HepG2 (cell line): ENCODE data around the gene SMARCB1. TPM values are rescaled to one million over a fixed set of nuclear protein-coding genes. Genes with fewer than 3 reads are reported as not detected.
A peak's percentile ranks its signal among the peaks of the same experiment; 100 is the strongest.

ENCODE experiments used
- ATAC-seq: fragments of 200-7000 bp; cut with Tn5 transposase; 3 replicates; pipeline ENCODE4 v1.9.1; 2020; ENCODE audit warnings: mild to moderate bottlenecking, moderate library complexity
- BruUV-seq: library from RNA; stranded (reverse); fragments of 400-500 nt; replicated peaks from 2 replicates; lab custom pipeline; 2021; lab: Mats Ljungman, UMichigan
- CTCF ChIA-PET: fragments of 300-600 bp; formaldehyde crosslinking; extraction: SDS; loops from one replicate; lab custom pipeline; 2021; ENCODE audit warnings: low total read pairs, inconsistent platforms, low intra/inter-chr PET ratio; lab: Yijun Ruan, JAX
- POLR2A ChIA-PET: fragments of 350-600 bp; sonication (Branson Sonifier 250); formaldehyde crosslinking; loops from one replicate; lab custom pipeline; 2020; ENCODE audit warnings: antibody characterized with exemption, inconsistent platforms; lab: Yijun Ruan, JAX
- DNase-seq: peaks from one replicate; pipeline ENCODE4 v3.0.0-alpha.2; 2015; ENCODE audit warnings: low spot score
- FAIRE-seq: peaks from 3 replicates; lab custom pipeline; 2011; peaks lifted over from hg19 to GRCh38; lab: Jason Lieb, UNC
- H2AFZ ChIP-seq: one replicate; pipeline ENCODE4 v1.6.1; 2011; ENCODE audit warnings: low read length, inconsistent platforms
- H3K27ac ChIP-seq: fragments of 300-600 bp; 3 replicates; pipeline ENCODE4 v1.8.0; 2011; ENCODE audit warnings: mixed run types, mild to moderate bottlenecking, mixed read lengths, low read length, inconsistent platforms; ENCODE audit not compliant: insufficient read depth; ENCODE audit errors: extremely low read length
- H3K27me3 ChIP-seq, 2 experiments: fragments of 200-600 bp in 1 of 2; 2 replicates in 1 of 2; 3 replicates in 1 of 2; pipeline versions ENCODE4 v1.6.0 to v1.8.0; 2011; ENCODE audit warnings: low read length in 2 of 2, mild to moderate bottlenecking in 2 of 2, moderate library complexity in 2 of 2, inconsistent platforms in 1 of 2; ENCODE audit not compliant: insufficient read depth in 2 of 2, control insufficient read depth in 1 of 2
- H3K36me3 ChIP-seq, 2 experiments: fragments of 200-600 bp in 1 of 2; replicated peaks in 1 of 2; 2 replicates in 1 of 2; 3 replicates in 1 of 2; pipeline versions ENCODE4 v1.5.1 to v1.8.0; 2011; ENCODE audit warnings: low read length in 2 of 2, inconsistent platforms in 1 of 2; ENCODE audit not compliant: insufficient read depth in 2 of 2, control insufficient read depth in 1 of 2
- H3K4me1 ChIP-seq: 2 replicates; pipeline ENCODE4 v1.5.1; 2012; ENCODE audit warnings: low read length, inconsistent platforms; ENCODE audit not compliant: insufficient read depth
- H3K4me2 ChIP-seq: 2 replicates; pipeline ENCODE4 v1.6.0; 2011; ENCODE audit warnings: low read depth, low read length, inconsistent platforms
- H3K4me3 ChIP-seq, 3 experiments: fragments of 200-600 bp in 1 of 3; sonication (generic), shearing (Covaris generic) in 1 of 3; replicated peaks in 1 of 3; 2 replicates each; pipeline ENCODE4 v1.5.1; 2011 to 2016; ENCODE audit warnings: low read length in 3 of 3, inconsistent platforms in 2 of 3, low read depth in 2 of 3, mild to moderate bottlenecking in 2 of 3, control low read depth in 1 of 3, mixed read lengths in 1 of 3; ENCODE audit not compliant: insufficient read depth in 1 of 3
- H3K79me2 ChIP-seq: one replicate; pipeline ENCODE4 v1.6.1; 2011; ENCODE audit warnings: low read length, inconsistent platforms; ENCODE audit not compliant: insufficient read depth
- H3K9ac ChIP-seq: 2 replicates; pipeline ENCODE4 v1.6.0; 2011; ENCODE audit warnings: mild to moderate bottlenecking, low read depth, low read length, inconsistent platforms; ENCODE audit not compliant: insufficient read depth
- H3K9me3 ChIP-seq: 2 replicates; pipeline ENCODE4 v1.5.1; 2012; ENCODE audit warnings: mild to moderate bottlenecking, low read length
- H4K20me1 ChIP-seq: 2 replicates; pipeline ENCODE4 v1.6.0; 2011; ENCODE audit warnings: inconsistent platforms, mild to moderate bottlenecking, low read length, moderate library complexity; ENCODE audit not compliant: insufficient read depth
- ERF ChIP-seq: IDR thresholded peaks from 2 replicates; pipeline ENCODE4 v1.6.1; 2018; ENCODE audit warnings: missing biosample characterization, missing genetic modification reagents
- HNF1A ChIP-seq, 2 experiments: sonication (generic) in 1 of 2; formaldehyde crosslinking in 1 of 2; IDR thresholded peaks; 2 replicates each; pipeline versions ENCODE4 v1.4.0 to v1.6.1; 2016 to 2020; ENCODE audit warnings: borderline replicate concordance in 1 of 2, low read depth in 1 of 2, mild to moderate bottlenecking in 1 of 2, missing genetic modification reagents in 1 of 2
- MAFG ChIP-seq: sonication (generic); formaldehyde crosslinking; IDR thresholded peaks from 2 replicates; pipeline ENCODE4 v1.5.1; 2020; ENCODE audit warnings: mild to moderate bottlenecking, missing genetic modification reagents
- MBD4 ChIP-seq: IDR thresholded peaks from 2 replicates; pipeline ENCODE4 v1.6.1; 2012; ENCODE audit warnings: low read length, inconsistent platforms, borderline replicate concordance
- ZNF143 ChIP-seq: sonication (generic); formaldehyde crosslinking; IDR thresholded peaks from 2 replicates; pipeline ENCODE4 v1.4.0; 2020; ENCODE audit warnings: missing genetic modification reagents
- ZNF276 ChIP-seq: sonication (generic); formaldehyde crosslinking; IDR thresholded peaks from 2 replicates; pipeline ENCODE4 v1.4.0; 2020; ENCODE audit warnings: mild to moderate bottlenecking, low read depth, missing genetic modification reagents
- WGBS: methylation state at CpG from one replicate; pipeline ENCODE4 v1.1.6; 2017; ENCODE audit warnings: low lambda C conversion rate; 5-methylcytosine and 5-hydroxymethylcytosine counted together
- in situ Hi-C: cut with HindIII; loops from 2 replicates; pipeline ENCODE4 v1.10.0; 2017; ENCODE audit warnings: low pct_unique_long_range_greater_than_20kb; ENCODE audit not compliant: extremely low pct_ligation_motif_present
- intact Hi-C: fragments of 100-400 bp; cut with micrococcal nuclease; formaldehyde crosslinking; loops from one replicate; pipeline ENCODE4 v1.10.0; 2022; ENCODE audit not compliant: unreplicated experiment
- polyA plus RNA-seq, 8 experiments: library from polyadenylated mRNA; depleted of rRNA in 3 of 8; stranded (reverse) in 7 of 8; unstranded in 1 of 8; fragments of >200 nt; fragmentation: Illumina TruSeq in 4 of 8; extraction: Trizol in 4 of 8; gene quantifications; 2 replicates each; pipeline versions ENCODE4 v1.2.1 to v1.2.3, GENCODE V29; 2011 to 2016; ENCODE audit warnings: low read depth in 4 of 8, missing spikeins in 1 of 8, mixed read lengths in 1 of 8; ENCODE audit not compliant: insufficient read depth in 1 of 8
- total RNA-seq, 5 experiments: library from RNA; depleted of rRNA; stranded (reverse); fragments of >200 nt; fragmentation: Illumina TruSeq; extraction: Trizol; gene quantifications; 2 replicates each; pipeline ENCODE4 v1.2.3, GENCODE V29; 2016; ENCODE audit warnings: low read depth in 1 of 5

Gene SMARCB1
- total and polyA plus RNA-seq, 2 of the 13 experiments (the other 11 are each of a cell fraction or from before 2014, with no cell fraction given) = 74.0 to 166 TPM

- TSS peak; percentile 75 for BruUV-seq
- Histone ChIP-seq H3K4me2 (peak overlapping the region; percentile 92), H3K9me3 (no peaks in the 10 kb centered on the region), H3K4me3 (peak overlapping the region; percentile 78 to 92 (median 89)), H2AFZ (no peak overlapping the region), H3K36me3 (peaks cover 0 to 1% of the 10 kb centered on the region in 2 experiments; a peak in 1 of 5 replicates), H3K9ac (peak overlapping the region; percentile 69), H3K79me2 (peaks cover 7% of the 10 kb centered on the region), H3K4me1 (peaks cover 23% of the 10 kb centered on the region), H3K27ac (no peak overlapping the region), H4K20me1 (no peaks in the 10 kb centered on the region), H3K27me3 (no peaks in the 10 kb centered on the region)
- ChIA-PET POLR2A (interaction anchor here (1.1 to 1.9 kb wide), 6 partner anchors 14 to 100 kb away, joined by 3 to 7 read pairs (median 4); partner anchors contain the start of gene CHCHD10), CTCF (no interaction called here)
- in situ Hi-C loops = no loop called here
- intact Hi-C loops = no loop called here
- no peak for ATAC-seq
- FAIRE-seq = peak; percentile 34
- TF ChIP-seq ERF (CRISPR knock-in tag) = no peak
- 0 out of 2 replicates have a peak, but pooled peaks have one; percentile 14 for TF ChIP-seq MAFG (CRISPR knock-in tag)
- WGBS = 87% methylated on average over 12 of the region's 12 CpGs
- no peak for DNase-seq
These were observed 36.9 kb upstream of the SMARCB1 start for GRCh38 chr22:23749841-23750301.

GRCh38 chr22:23750367-23750713 is 36.4 kb upstream of the SMARCB1 start:
- WGBS = 35% methylated on average over 5 of the region's 5 CpGs
- in situ Hi-C loops = no loop called here
- intact Hi-C loops = no loop called here
- ATAC-seq = no peak
- Histone ChIP-seq H3K4me2 (peak overlapping the region; percentile 92), H3K27me3 (no peaks in the 10 kb centered on the region), H3K9ac (peak overlapping the region; percentile 69), H3K79me2 (peaks cover 7% of the 10 kb centered on the region), H3K4me3 (peak overlapping the region; percentile 78 to 92 (median 89)), H3K36me3 (no peaks in the 10 kb centered on the region), H2AFZ (no peak overlapping the region), H3K9me3 (no peaks in the 10 kb centered on the region), H3K4me1 (peaks cover 23% of the 10 kb centered on the region), H4K20me1 (no peaks in the 10 kb centered on the region), H3K27ac (peak overlapping the region; percentile 45)
- ChIA-PET CTCF (no interaction called here), POLR2A (interaction anchor here (0.6 to 4.9 kb wide), 9 partner anchors 9 to 99 kb away, joined by 3 to 52 read pairs (median 4); partner anchors contain the start of genes C22orf15 and CHCHD10)
- no peak for DNase-seq
- no peak for FAIRE-seq
- BruUV-seq = no TSS peak
- TF ChIP-seq HNF1A (IDR thresholded peaks at IDR 0.05; ENCODE audit: low read depth) (no peak), HNF1A (CRISPR knock-in tag; IDR thresholded peaks at IDR 0.05; ENCODE audit: borderline replicate concordance) (no peak), ZNF143 (CRISPR knock-in tag) (no peak), MBD4 (no peak), ZNF276 (no peak)
